Measurements from ENCODE around the gene NEK9. TPM values are rescaled to one million over a fixed set of nuclear protein-coding genes. Genes with fewer than 3 reads are reported as not detected.
A peak's percentile ranks its signal among the peaks of the same experiment; 100 is the strongest.

The NEK9 gene
- total RNA-seq, 1 experiment from 2014 or later, result 29.6 TPM

GRCh38 chr14:75079521-75079920, 47.3 kb downstream of the NEK9 start:
- H3K9me2 ChIP-seq (replicated peaks; ENCODE audit: low read length), result no peaks in the 10 kb centered on the region
- DNase-seq (no peak), ATAC-seq (no peak)
- no peaks in the 10 kb centered on the region for H3F3A ChIP-seq (ENCODE audit: low read length, unreplicated experiment)
- no peak overlapping the region for H2AFZ ChIP-seq (ENCODE audit: low read length)
- H3K36me3 ChIP-seq (ENCODE audit: low read depth, low read length), result no peaks in the 10 kb centered on the region; the same call in 1 of the 2 replicates
- H3K4me3 ChIP-seq (ENCODE audit: low read length), result no peak overlapping the region
- no peaks in the 10 kb centered on the region for H4K20me1 ChIP-seq (ENCODE audit: low read length)
- no peaks in the 10 kb centered on the region for H3K79me2 ChIP-seq (ENCODE audit: low read length)
- no peaks in the 10 kb centered on the region for H3K9me3 ChIP-seq (ENCODE audit: low read length)
- H3K4me2 ChIP-seq (ENCODE audit: low read length), result no peak overlapping the region
- no peak overlapping the region for H3K27ac ChIP-seq (ENCODE audit: low read length)
- no TSS peak for BruUV-seq (replicated peaks)
- no peaks in the 10 kb centered on the region for H3K27me3 ChIP-seq (ENCODE audit: low read length)
- no peaks in the 10 kb centered on the region for H3K4me1 ChIP-seq (ENCODE audit: insufficient read depth, low read length)
- ChIA-PET CTCF (interaction anchor here (1.1 kb wide), 1 partner anchor 9 kb away, joined by 4 read pairs; no protein-coding TSS in a partner anchor), POLR2A (ENCODE audit: unreplicated experiment) (no interaction called here)
- intact Hi-C loops (cut with micrococcal nuclease), result no loop called here
- TF ChIP-seq EZH2phosphoT487 (IDR thresholded peaks at IDR 0.05; ENCODE audit: borderline replicate concordance, low read length), result no peak
- TF ChIP-seq EZH2 (IDR thresholded peaks at IDR 0.05; ENCODE audit: low read length, unreplicated experiment), result no peak
- no peak for TF ChIP-seq CTCF (conservative IDR thresholded peaks at IDR 0.05; ENCODE audit: low read depth, low read length)
- no peak overlapping the region for H3K9ac ChIP-seq (ENCODE audit: low read length)

- no peak overlapping the region for H3K4me3 ChIP-seq (ENCODE audit: low read length)
- ChIA-PET CTCF (no interaction called here), POLR2A (ENCODE audit: unreplicated experiment) (no interaction called here)
- no peaks in the 10 kb centered on the region for H3K36me3 ChIP-seq (ENCODE audit: low read depth, low read length)
- H3K9me2 ChIP-seq (replicated peaks; ENCODE audit: low read length), result no peaks in the 10 kb centered on the region
- DNase-seq, result no peak
- H2AFZ ChIP-seq (ENCODE audit: low read length), result no peak overlapping the region
- intact Hi-C loops (cut with micrococcal nuclease), result no loop called here
- no peaks in the 10 kb centered on the region for H3K4me1 ChIP-seq (ENCODE audit: insufficient read depth, low read length)
- H3K4me2 ChIP-seq (ENCODE audit: low read length), result no peak overlapping the region
- no peak overlapping the region for H3K27ac ChIP-seq (ENCODE audit: low read length)
- H4K20me1 ChIP-seq (ENCODE audit: low read length), result no peaks in the 10 kb centered on the region
- H3K9me3 ChIP-seq (ENCODE audit: low read length), result no peaks in the 10 kb centered on the region
- ATAC-seq, result no peak
- TF ChIP-seq CTCF (conservative IDR thresholded peaks at IDR 0.05; ENCODE audit: low read depth, low read length) (no peak), EZH2 (IDR thresholded peaks at IDR 0.05; ENCODE audit: low read length, unreplicated experiment) (no peak), EZH2phosphoT487 (IDR thresholded peaks at IDR 0.05; ENCODE audit: borderline replicate concordance, low read length) (no peak)
- H3K79me2 ChIP-seq (ENCODE audit: low read length), result no peaks in the 10 kb centered on the region
- no peaks in the 10 kb centered on the region for H3F3A ChIP-seq (ENCODE audit: low read length, unreplicated experiment)
- no TSS peak for BruUV-seq (replicated peaks)
- H3K9ac ChIP-seq (ENCODE audit: low read length), result no peak overlapping the region
- H3K27me3 ChIP-seq (ENCODE audit: low read length), result no peaks in the 10 kb centered on the region
Observed at GRCh38 chr14:75077794-75078193, 49.1 kb downstream of the NEK9 start.

- Histone ChIP-seq H3K27me3 (ENCODE audit: low read length) (no peaks in the 10 kb centered on the region), H3K27ac (ENCODE audit: low read length) (no peak overlapping the region), H3K4me2 (ENCODE audit: low read length) (peak overlapping the region; percentile 97; the same call in 1 of the 2 replicates), H3K79me2 (ENCODE audit: low read length) (peaks cover 10% of the 10 kb centered on the region; the same call in 1 of the 2 replicates), H3K4me3 (ENCODE audit: low read length) (no peak overlapping the region), H3K9me3 (ENCODE audit: low read length) (no peaks in the 10 kb centered on the region), H3F3A (ENCODE audit: low read length, unreplicated experiment) (no peaks in the 10 kb centered on the region), H3K4me1 (ENCODE audit: insufficient read depth, low read length) (peaks cover 17% of the 10 kb centered on the region), H3K9me2 (replicated peaks; ENCODE audit: low read length) (no peaks in the 10 kb centered on the region), H3K36me3 (ENCODE audit: low read depth, low read length) (no peaks in the 10 kb centered on the region), H4K20me1 (ENCODE audit: low read length) (no peaks in the 10 kb centered on the region), H2AFZ (ENCODE audit: low read length) (no peak overlapping the region), H3K9ac (ENCODE audit: low read length) (no peak overlapping the region)
- POLR2A ChIA-PET (ENCODE audit: unreplicated experiment), result interaction anchor here (0.6 kb wide), 1 partner anchor 1668 kb away, joined by 4 read pairs; no protein-coding TSS in a partner anchor
- TF ChIP-seq EZH2 (IDR thresholded peaks at IDR 0.05; ENCODE audit: low read length, unreplicated experiment), result no peak
- BruUV-seq (replicated peaks), result no TSS peak
- CTCF ChIA-PET, result no interaction called here
- DNase-seq, result no peak
- intact Hi-C loops (cut with micrococcal nuclease), result no loop called here
- no peak for ATAC-seq
Observed at GRCh38 chr14:75070383-75070782, 56.5 kb downstream of the NEK9 start.
